Karpas-422 (cell line): ENCODE measurements around the gene SLC37A3. TPM values are rescaled to one million over a fixed set of nuclear protein-coding genes. Genes with fewer than 3 reads are reported as not detected.
"Not testable (repeated sequence)": the region's sequence is repeated elsewhere in the genome, so short reads cannot be mapped to it uniquely, and the experiment has no call there.

Source experiments
- DNase-seq: peaks from one replicate; pipeline ENCODE4 v3.0.0-alpha.2; 2015
- H2AFZ ChIP-seq: fragments of 200-600 bp; sonication (generic); 2 replicates; pipeline ENCODE4 v1.6.1; 2014; ENCODE audit warnings: antibody characterized with exemption, low read length, mixed read lengths
- H3K27ac ChIP-seq: fragments of 200-600 bp; sonication (generic); 2 replicates; pipeline ENCODE4 v1.5.1; 2014; ENCODE audit warnings: mild to moderate bottlenecking, low read length, moderate library complexity
- H3K27me3 ChIP-seq: fragments of 200-600 bp; sonication (generic); 2 replicates; pipeline ENCODE4 v1.6.1; 2014; ENCODE audit warnings: low read length, mixed read lengths
- H3K36me3 ChIP-seq: fragments of 200-600 bp; sonication (generic); 2 replicates; pipeline ENCODE4 v1.6.1; 2014; ENCODE audit warnings: low read length, mixed read lengths; ENCODE audit not compliant: insufficient read depth
- H3K4me1 ChIP-seq: fragments of 200-600 bp; sonication (generic); 2 replicates; pipeline ENCODE4 v1.6.1; 2014; ENCODE audit warnings: mild to moderate bottlenecking, low read length, mixed read lengths
- H3K4me2 ChIP-seq: fragments of 200-600 bp; sonication (generic); 2 replicates; pipeline ENCODE4 v1.6.1; 2014; ENCODE audit warnings: low read length, low read depth, mild to moderate bottlenecking; ENCODE audit not compliant: poor library complexity, severe bottlenecking
- H3K4me3 ChIP-seq: fragments of 200-600 bp; sonication (generic); 2 replicates; pipeline ENCODE4 v1.5.1; 2014; ENCODE audit warnings: mild to moderate bottlenecking, antibody characterized with exemption, low read length, mixed read lengths
- H3K79me2 ChIP-seq: fragments of 200-600 bp; sonication (generic); 2 replicates; pipeline ENCODE4 v1.6.1; 2014; ENCODE audit warnings: mild to moderate bottlenecking, low read length, mixed read lengths
- H3K9ac ChIP-seq: fragments of 200-600 bp; sonication (generic); 2 replicates; pipeline ENCODE4 v1.6.0; 2014; ENCODE audit warnings: low read length
- H3K9me2 ChIP-seq: fragments of 200-600 bp; sonication (generic), shearing (Covaris generic); replicated peaks from 2 replicates; pipeline ENCODE4 v1.6.0; 2014; ENCODE audit warnings: mild to moderate bottlenecking, low read length, moderate library complexity; ENCODE audit not compliant: insufficient read depth
- H3K9me3 ChIP-seq: fragments of 300-700, 200-600 bp; sonication (generic); 2 replicates; pipeline ENCODE4 v1.6.1; 2014; ENCODE audit warnings: low read length, mixed read lengths
- H4K20me1 ChIP-seq: fragments of 200-600 bp; sonication (generic); 2 replicates; pipeline ENCODE4 v1.6.1; 2014; ENCODE audit warnings: mild to moderate bottlenecking, antibody characterized with exemption, low read length, low read depth; ENCODE audit not compliant: insufficient read depth
- total RNA-seq: library from RNA; depleted of rRNA; stranded (reverse); fragments of >200 nt; shearing (Covaris generic); gene quantifications from 2 replicates; pipeline ENCODE4 v1.2.3, GENCODE V29; 2014; ENCODE audit warnings: low replicate concordance

SLC37A3 gene
- total RNA-seq, 1 experiment from 2014 or later = 4.2 TPM

DNA sequence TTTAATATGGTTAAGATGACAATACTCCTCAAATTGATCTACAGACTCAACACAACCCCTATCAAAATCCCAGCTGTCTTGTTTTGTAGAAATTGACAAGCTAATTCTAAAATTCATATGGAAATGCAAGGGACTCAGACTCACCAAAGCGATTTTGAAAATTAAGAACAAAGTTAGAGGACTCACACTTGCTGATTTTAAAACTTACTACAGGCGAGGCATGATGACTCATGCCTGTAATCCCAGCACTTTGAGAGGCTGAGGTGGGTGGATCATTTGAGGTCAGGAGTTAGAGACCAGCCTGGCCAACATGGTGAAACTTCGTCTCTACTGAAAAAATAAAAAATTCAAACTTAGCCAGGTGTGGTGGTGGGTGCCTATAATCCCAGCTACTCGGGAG, 78.3 kb downstream of the SLC37A3 start:
- DNase-seq, H3K9me3 ChIP-seq, H3K9ac ChIP-seq, H3K36me3 ChIP-seq, H4K20me1 ChIP-seq, H3K4me3 ChIP-seq, H3K9me2 ChIP-seq, H3K4me2 ChIP-seq, H2AFZ ChIP-seq, H3K27me3 ChIP-seq, H3K4me1 ChIP-seq, H3K79me2 ChIP-seq, H3K27ac ChIP-seq: not testable (repeated sequence)

GRCh38 chr7:140317999-140318398, 80.3 kb downstream of the SLC37A3 start:
- H3K36me3 ChIP-seq = no peaks in the 10 kb centered on the region

DNA sequence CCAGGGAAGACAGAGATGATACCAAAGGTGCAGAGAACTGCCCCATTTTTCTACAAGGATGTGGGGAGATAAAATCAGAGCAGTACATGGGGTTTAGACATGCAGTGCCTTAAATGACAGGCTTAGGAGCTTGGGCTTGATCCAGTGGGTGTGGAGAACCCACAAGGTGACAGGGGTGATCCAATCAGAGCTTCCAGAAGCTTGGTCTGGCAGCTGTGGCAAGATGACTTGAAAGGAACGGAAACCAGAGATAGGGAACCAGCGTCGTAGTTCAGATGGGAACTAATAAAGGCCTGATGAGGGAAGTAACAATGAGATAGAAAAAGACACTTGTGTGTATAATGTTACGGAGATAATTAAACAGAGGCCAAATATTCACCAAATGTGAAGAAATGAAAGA, 80.7 kb downstream of the SLC37A3 start:
- no peaks in the 10 kb centered on the region for H3K9me2 ChIP-seq
- H3K4me3 ChIP-seq = no peak overlapping the region

More at GRCh38 chr7:140317999-140318398, 80.3 kb downstream of the SLC37A3 start:
- Histone ChIP-seq H3K4me3 (no peak overlapping the region), H3K79me2 (no peaks in the 10 kb centered on the region), H3K9me3 (no peaks in the 10 kb centered on the region), H4K20me1 (no peaks in the 10 kb centered on the region), H2AFZ (no peak overlapping the region), H3K27ac (no peak overlapping the region), H3K9me2 (no peaks in the 10 kb centered on the region), H3K4me2 (no peak overlapping the region), H3K9ac (no peak overlapping the region), H3K4me1 (no peaks in the 10 kb centered on the region), H3K27me3 (no peaks in the 10 kb centered on the region)
- DNase-seq = no peak

GRCh38 chr7:140316165-140316661, 82.1 kb downstream of the SLC37A3 start:
- Histone ChIP-seq H3K27ac (no peak overlapping the region), H3K4me1 (no peaks in the 10 kb centered on the region), H3K9me2 (no peaks in the 10 kb centered on the region), H4K20me1 (no peaks in the 10 kb centered on the region), H3K4me2 (no peak overlapping the region), H3K9ac (no peak overlapping the region), H3K27me3 (no peaks in the 10 kb centered on the region), H2AFZ (no peak overlapping the region), H3K4me3 (no peak overlapping the region), H3K9me3 (peaks cover 6% of the 10 kb centered on the region), H3K36me3 (no peaks in the 10 kb centered on the region), H3K79me2 (no peaks in the 10 kb centered on the region)
- DNase-seq = no peak

More for the DNA sequence above, 80.7 kb downstream of the SLC37A3 start:
- H3K79me2 ChIP-seq = no peaks in the 10 kb centered on the region
- H3K4me2 ChIP-seq = no peak overlapping the region
- H3K36me3 ChIP-seq = no peaks in the 10 kb centered on the region
- no peaks in the 10 kb centered on the region for H3K9me3 ChIP-seq
- H3K9ac ChIP-seq = no peak overlapping the region
- no peak overlapping the region for H2AFZ ChIP-seq
- DNase-seq = no peak
- no peak overlapping the region for H3K27ac ChIP-seq
- no peaks in the 10 kb centered on the region for H4K20me1 ChIP-seq
- H3K27me3 ChIP-seq = no peaks in the 10 kb centered on the region
- H3K4me1 ChIP-seq = no peaks in the 10 kb centered on the region

- Histone ChIP-seq H3K9ac (no peak overlapping the region), H3K4me3 (no peak overlapping the region), H3K4me1 (no peaks in the 10 kb centered on the region), H3K27ac (no peak overlapping the region), H3K36me3 (no peaks in the 10 kb centered on the region), H3K27me3 (no peaks in the 10 kb centered on the region), H4K20me1 (no peaks in the 10 kb centered on the region), H2AFZ (no peak overlapping the region), H3K4me2 (no peak overlapping the region), H3K79me2 (no peaks in the 10 kb centered on the region), H3K9me3 (peaks cover 6% of the 10 kb centered on the region), H3K9me2 (no peaks in the 10 kb centered on the region)
- no peak for DNase-seq
Observed at GRCh38 chr7:140315498-140316164, 82.7 kb downstream of the SLC37A3 start.

DNA sequence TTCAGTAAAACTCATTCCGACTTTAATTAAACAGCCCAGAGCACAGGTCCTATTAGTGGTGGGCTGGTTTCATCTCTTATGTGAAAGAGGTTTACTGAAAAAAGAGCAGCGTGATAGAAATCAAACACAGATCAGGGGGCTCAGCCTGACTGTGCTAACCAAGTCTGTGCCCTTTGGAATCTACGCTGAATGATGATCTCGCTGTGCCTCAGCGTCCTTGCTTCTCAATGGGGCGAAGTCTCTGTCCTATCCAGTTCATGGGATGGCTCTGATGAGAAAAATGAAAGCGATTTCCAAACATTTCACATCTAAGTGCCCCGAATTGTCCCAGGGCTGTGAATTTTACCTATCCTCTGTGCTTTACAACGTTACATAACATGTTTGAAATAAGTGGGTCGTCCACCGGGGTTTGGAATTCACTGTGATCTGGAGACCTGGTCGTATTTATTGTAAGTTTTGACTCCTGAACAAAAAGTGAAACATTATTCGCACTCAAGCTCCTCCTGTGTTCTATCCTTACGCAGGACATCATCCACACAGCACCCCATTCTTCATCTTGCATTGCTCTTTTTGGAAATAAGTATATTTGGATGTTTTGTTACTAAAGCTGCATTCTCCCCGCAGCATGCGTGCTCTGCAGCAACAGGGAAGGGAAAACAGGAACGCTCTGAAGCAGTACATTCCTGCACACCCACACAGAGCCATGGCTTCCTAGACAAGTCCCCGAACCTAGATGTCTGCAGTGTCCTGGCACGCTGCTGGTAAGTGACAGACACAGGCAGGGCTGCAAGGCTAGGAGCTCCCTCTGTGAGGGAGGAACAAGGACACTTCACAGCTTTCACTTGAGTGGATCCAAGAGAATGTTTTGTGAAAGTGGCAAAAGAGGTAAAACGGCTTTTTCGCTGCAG, 83.5 kb downstream of the SLC37A3 start:
- no peak for DNase-seq
- H3K27ac ChIP-seq = no peak overlapping the region
- no peak overlapping the region for H3K4me3 ChIP-seq
- H3K9ac ChIP-seq = no peak overlapping the region
- no peaks in the 10 kb centered on the region for H4K20me1 ChIP-seq
- H3K27me3 ChIP-seq = no peaks in the 10 kb centered on the region
- H3K4me2 ChIP-seq = no peak overlapping the region
- H2AFZ ChIP-seq = no peak overlapping the region
- no peaks in the 10 kb centered on the region for H3K36me3 ChIP-seq
- no peaks in the 10 kb centered on the region for H3K79me2 ChIP-seq
- H3K4me1 ChIP-seq = no peaks in the 10 kb centered on the region
- H3K9me2 ChIP-seq = no peaks in the 10 kb centered on the region
- H3K9me3 ChIP-seq = peaks cover 6% of the 10 kb centered on the region

DNA sequence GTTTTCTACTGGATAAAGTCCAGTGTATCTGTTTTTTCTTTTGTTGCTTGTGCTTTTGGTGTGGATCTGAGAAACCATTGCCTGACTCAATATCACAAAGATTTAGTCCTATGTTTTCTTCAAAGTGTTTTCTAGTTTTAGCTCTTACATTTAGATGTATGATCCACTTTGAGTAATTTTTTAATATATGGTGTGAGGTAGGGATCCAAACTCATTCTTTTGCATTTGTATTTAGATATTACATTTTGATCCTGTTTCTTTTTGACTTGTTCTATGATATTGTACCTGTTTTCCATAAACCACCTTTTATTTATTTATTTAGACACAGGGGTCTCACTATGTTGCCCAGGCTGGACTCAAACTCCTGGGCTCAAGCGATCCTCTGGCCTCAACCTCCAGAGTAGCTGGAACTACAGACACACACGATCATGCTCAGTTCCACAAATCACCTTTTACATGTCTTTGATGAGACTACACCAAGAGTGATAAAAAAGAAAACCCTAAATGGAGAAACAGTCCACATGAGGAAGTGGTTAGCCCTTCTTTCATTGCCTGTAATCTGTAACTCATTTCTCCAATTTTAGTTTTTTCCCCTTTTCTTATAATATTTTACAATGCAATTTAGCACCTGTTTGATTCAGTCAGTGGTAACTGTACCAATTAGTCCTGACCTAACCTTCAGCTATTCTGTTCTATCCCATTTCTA, 86.0 kb downstream of the SLC37A3 start:
- H3K79me2 ChIP-seq = no peaks in the 10 kb centered on the region
- H4K20me1 ChIP-seq = no peaks in the 10 kb centered on the region
- no peaks in the 10 kb centered on the region for H3K27me3 ChIP-seq
- peaks cover 6% of the 10 kb centered on the region for H3K9me3 ChIP-seq
- no peak for DNase-seq
- no peak overlapping the region for H3K4me2 ChIP-seq
- H3K9me2 ChIP-seq = no peaks in the 10 kb centered on the region
- no peaks in the 10 kb centered on the region for H3K36me3 ChIP-seq
- no peaks in the 10 kb centered on the region for H3K4me1 ChIP-seq
- no peak overlapping the region for H3K9ac ChIP-seq
- H3K4me3 ChIP-seq = no peak overlapping the region
- H3K27ac ChIP-seq = no peak overlapping the region
- no peak overlapping the region for H2AFZ ChIP-seq

DNA sequence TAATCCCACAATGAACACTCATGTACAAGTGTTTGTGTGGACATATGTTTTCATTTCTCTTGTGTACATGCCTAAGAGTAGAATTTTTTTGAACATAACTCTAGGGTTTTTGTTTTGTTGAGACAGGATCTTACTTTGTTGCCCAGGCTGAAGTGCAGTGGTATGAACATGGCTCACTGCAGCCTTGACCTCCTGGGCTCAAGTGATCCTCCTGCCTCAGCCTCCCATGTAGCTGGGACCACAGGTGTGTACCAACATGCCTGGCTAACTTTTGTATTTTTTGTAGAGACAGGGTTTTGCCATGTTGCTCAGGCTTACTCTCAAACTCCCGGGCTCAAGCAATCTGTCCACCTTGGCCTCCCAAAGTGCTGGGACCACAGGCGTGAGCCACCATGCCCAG, 87.2 kb downstream of the SLC37A3 start:
- not testable (repeated sequence) for H3K4me2 ChIP-seq, H3K9me2 ChIP-seq, H3K9ac ChIP-seq, H4K20me1 ChIP-seq, H2AFZ ChIP-seq, H3K4me1 ChIP-seq, H3K9me3 ChIP-seq, H3K36me3 ChIP-seq, DNase-seq, H3K79me2 ChIP-seq, H3K27me3 ChIP-seq, H3K4me3 ChIP-seq, H3K27ac ChIP-seq
